ENCODE results near the gene POMC.

POMC gene

DNA sequence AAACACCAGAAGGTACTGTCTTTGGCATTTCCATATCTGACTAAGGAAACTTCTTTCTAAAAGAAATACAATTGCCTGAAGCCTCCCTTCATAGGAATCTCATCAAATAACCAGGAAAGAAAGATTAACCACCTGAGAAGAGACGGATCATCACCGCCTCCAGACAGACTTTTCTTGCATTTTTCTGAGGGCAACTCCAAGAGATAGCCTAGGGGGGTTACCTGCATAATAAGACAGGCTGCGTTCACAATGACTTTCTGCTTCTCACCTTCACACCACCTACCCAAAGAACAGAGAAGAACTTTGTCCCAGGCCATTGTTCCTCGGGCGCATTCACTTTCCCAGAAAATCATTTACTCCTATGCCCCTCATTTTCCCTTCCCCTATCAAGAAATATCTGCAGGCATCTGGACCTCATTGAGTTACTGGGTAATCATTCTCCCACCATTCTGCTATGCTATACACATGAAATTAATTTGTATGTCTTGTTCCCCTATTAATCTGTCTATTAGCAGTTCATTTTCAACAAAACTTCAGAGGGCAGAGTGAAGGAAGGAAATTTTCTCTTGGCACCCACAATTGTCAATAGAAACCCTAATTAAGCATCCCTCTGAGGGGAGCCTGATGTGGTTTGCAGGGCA is 8.3 kb upstream of the POMC start:
- TF ChIP-seq ZFX (IDR thresholded peaks at IDR 0.05; ENCODE audit: borderline replicate concordance) (no peak), CTCF (IDR thresholded peaks at IDR 0.05) (no peak)
- no peak overlapping the region for H3K27ac ChIP-seq

GRCh38 chr2:25176138-25176537 is 7.8 kb upstream of the POMC start:
- H3K27ac ChIP-seq = no peak overlapping the region
- TF ChIP-seq ZFX (IDR thresholded peaks at IDR 0.05; ENCODE audit: borderline replicate concordance) (no peak), CTCF (IDR thresholded peaks at IDR 0.05) (no peak)

- H3K27ac ChIP-seq = no peak overlapping the region
- TF ChIP-seq ZFX (IDR thresholded peaks at IDR 0.05; ENCODE audit: borderline replicate concordance) (no peak), CTCF (IDR thresholded peaks at IDR 0.05) (no peak)
These were observed 5.9 kb upstream of the POMC start for GRCh38 chr2:25174192-25174861.

GRCh38 chr2:25173719-25174118 is 5.3 kb upstream of the POMC start:
- no peak overlapping the region for H3K27ac ChIP-seq
- TF ChIP-seq CTCF (IDR thresholded peaks at IDR 0.05) (no peak), ZFX (IDR thresholded peaks at IDR 0.05; ENCODE audit: borderline replicate concordance) (no peak)

- TF ChIP-seq ZFX (IDR thresholded peaks at IDR 0.05; ENCODE audit: borderline replicate concordance) (no peak), CTCF (IDR thresholded peaks at IDR 0.05) (no peak)
- H3K27ac ChIP-seq = no peak overlapping the region
These were observed 2.5 kb upstream of the POMC start for GRCh38 chr2:25170888-25171287.

GRCh38 chr2:25169073-25169470 is 692 bp upstream of the POMC start:
- TF ChIP-seq ZFX (IDR thresholded peaks at IDR 0.05; ENCODE audit: borderline replicate concordance) (no peak), CTCF (IDR thresholded peaks at IDR 0.05) (no peak)
- no peak overlapping the region for H3K27ac ChIP-seq

Measured in 22Rv1 (cell line).